GM23338 (cell line): ENCODE measurements around the gene JAG2. TPM values are rescaled to one million over a fixed set of nuclear protein-coding genes. Genes with fewer than 3 reads are reported as not detected.

Source experiments
- ATAC-seq: fragments of 200-7000 bp; cut with Tn5 transposase; 3 replicates; pipeline ENCODE4 v1.9.1; 2020
- DNase-seq: peaks from one replicate; pipeline ENCODE4 v3.0.0-alpha.2; 2015; ENCODE audit warnings: low spot score
- H2AFZ ChIP-seq: fragments of 200-600 bp; sonication (generic); 2 replicates; pipeline ENCODE4 v1.8.0; 2016; ENCODE audit warnings: antibody characterized with exemption, mild to moderate bottlenecking, moderate library complexity
- H3F3A ChIP-seq: fragments of 200-600 bp; sonication (generic); replicated peaks from 2 replicates; pipeline ENCODE4 v1.8.0; 2017; ENCODE audit warnings: antibody characterized with exemption, mixed run types, low read depth
- H3K27ac ChIP-seq: fragments of 200-600 bp; sonication (generic); 2 replicates; pipeline ENCODE4 v1.6.1; 2016; ENCODE audit warnings: low read depth
- H3K27me3 ChIP-seq: fragments of 200-600 bp; sonication (generic); 2 replicates; pipeline ENCODE4 v1.8.0; 2016; ENCODE audit warnings: mild to moderate bottlenecking, mixed run types, moderate library complexity; ENCODE audit not compliant: insufficient read depth
- H3K36me3 ChIP-seq: fragments of 200-600 bp; sonication (generic); 2 replicates; pipeline ENCODE4 v1.8.0; 2016; ENCODE audit warnings: mild to moderate bottlenecking; ENCODE audit not compliant: insufficient read depth
- H3K4me1 ChIP-seq: fragments of 200-600 bp; sonication (generic); 2 replicates; pipeline ENCODE4 v1.8.0; 2016; ENCODE audit warnings: mild to moderate bottlenecking, moderate library complexity; ENCODE audit not compliant: insufficient read depth
- H3K4me2 ChIP-seq: fragments of 200-600 bp; sonication (generic); 2 replicates; pipeline ENCODE4 v1.7.1; 2017; ENCODE audit warnings: mixed run types
- H3K4me3 ChIP-seq: fragments of 200-600 bp; sonication (generic); 2 replicates; pipeline ENCODE4 v1.6.1; 2016; ENCODE audit warnings: mixed run types
- H3K79me2 ChIP-seq: fragments of 200-600 bp; sonication (generic); replicated peaks from 2 replicates; pipeline ENCODE4 v1.8.0; 2017; ENCODE audit warnings: mild to moderate bottlenecking; ENCODE audit not compliant: insufficient read depth
- H3K9me2 ChIP-seq: fragments of 200-600 bp; sonication (generic); 2 replicates; pipeline ENCODE4 v1.8.0; 2017; ENCODE audit not compliant: insufficient read depth
- H4K20me1 ChIP-seq: fragments of 200-600 bp; sonication (generic); replicated peaks from 2 replicates; pipeline ENCODE4 v1.8.0; 2017; ENCODE audit warnings: mild to moderate bottlenecking; ENCODE audit not compliant: insufficient read depth
- H3K27ac Mint-ChIP-seq: 2 replicates; pipeline ENCODE4 v1.8.0; 2020; ENCODE audit warnings: inconsistent platforms, mild to moderate bottlenecking, moderate library complexity, mixed read lengths
- H3K27me3 Mint-ChIP-seq: 3 replicates; pipeline ENCODE4 v1.8.0; 2022; ENCODE audit warnings: low read depth, mild to moderate bottlenecking, moderate library complexity, mixed read lengths, inconsistent platforms; ENCODE audit not compliant: insufficient read depth, poor library complexity
- H3K36me3 Mint-ChIP-seq: 3 replicates; pipeline ENCODE4 v1.8.0; 2021; ENCODE audit warnings: low read depth, mild to moderate bottlenecking, inconsistent platforms, moderate library complexity, mixed read lengths
- H3K4me1 Mint-ChIP-seq: 3 replicates; pipeline ENCODE4 v1.8.0; 2020; ENCODE audit warnings: mild to moderate bottlenecking, inconsistent platforms, mixed read lengths
- H3K4me3 Mint-ChIP-seq: 3 replicates; pipeline ENCODE4 v1.8.0; 2021; ENCODE audit warnings: moderate library complexity, mild to moderate bottlenecking, inconsistent platforms, mixed read lengths
- H3K9me3 Mint-ChIP-seq: 3 replicates; pipeline ENCODE4 v1.8.0; 2020; ENCODE audit warnings: moderate library complexity, mild to moderate bottlenecking, inconsistent platforms, mixed read lengths
- CREB1 ChIP-seq: fragments of 250-450 bp; sonication (Bioruptor Pico); IDR thresholded peaks from 2 replicates; pipeline ENCODE4 v1.5.0; 2020; ENCODE audit warnings: low read depth, mild to moderate bottlenecking, moderate library complexity
- CTCF ChIP-seq, 2 experiments: fragments of 200-600 bp in 1 of 2; sonication (generic) in 1 of 2; conservative IDR thresholded peaks; 2 replicates each; pipeline versions ENCODE4 v1.5.1 to v1.6.1; 2016 to 2017; ENCODE audit warnings: antibody characterized with exemption in 2 of 2, low read depth in 2 of 2, mild to moderate bottlenecking in 2 of 2, moderate library complexity in 1 of 2
- ETS1 ChIP-seq: IDR thresholded peaks from 2 replicates; pipeline ENCODE4 v1.6.1; 2016; ENCODE audit warnings: antibody characterized with exemption
- EZH2 ChIP-seq: fragments of 200-600 bp; sonication (generic); IDR thresholded peaks from one replicate; pipeline ENCODE4 v1.8.0; 2017; ENCODE audit warnings: antibody characterized with exemption, mild to moderate bottlenecking, low read depth; ENCODE audit not compliant: unreplicated experiment
- EZH2phosphoT487 ChIP-seq: fragments of 200-600 bp; sonication (generic); IDR thresholded peaks from one replicate; pipeline ENCODE4 v1.8.1; 2018; ENCODE audit warnings: antibody characterized with exemption; ENCODE audit not compliant: unreplicated experiment
- JUNB ChIP-seq: IDR thresholded peaks from one replicate; pipeline ENCODE4 v1.6.1; 2016; ENCODE audit warnings: antibody characterized with exemption; ENCODE audit not compliant: unreplicated experiment
- NANOG ChIP-seq: IDR thresholded peaks from 2 replicates; pipeline ENCODE4 v1.6.1; 2016; ENCODE audit warnings: antibody characterized with exemption, borderline replicate concordance
- POLR2AphosphoS5 ChIP-seq: IDR thresholded peaks from 2 replicates; pipeline ENCODE4 v1.6.1; 2016; ENCODE audit warnings: antibody characterized with exemption, low read depth
- REST ChIP-seq: IDR thresholded peaks from one replicate; pipeline ENCODE4 v1.6.1; 2018; ENCODE audit warnings: antibody characterized with exemption; ENCODE audit not compliant: unreplicated experiment
- STAT1 ChIP-seq: IDR thresholded peaks from one replicate; pipeline ENCODE4 v1.6.1; 2016; ENCODE audit warnings: antibody characterized with exemption; ENCODE audit not compliant: unreplicated experiment
- ZNF114 ChIP-seq: fragments of 250-450 bp; sonication (Bioruptor Pico); IDR thresholded peaks from 2 replicates; pipeline ENCODE4 v1.5.0; 2020; ENCODE audit warnings: mild to moderate bottlenecking, moderate library complexity
- ZNF331 ChIP-seq: fragments of 250-450 bp; sonication (Bioruptor Pico); IDR thresholded peaks from 2 replicates; pipeline ENCODE4 v1.5.0; 2020; ENCODE audit warnings: low read depth, mild to moderate bottlenecking, moderate library complexity
- ZNF462 ChIP-seq: fragments of 250-450 bp; sonication (Bioruptor Pico); IDR thresholded peaks from 2 replicates; pipeline ENCODE4 v1.5.0; 2020; ENCODE audit warnings: mild to moderate bottlenecking, moderate library complexity
- polyA plus RNA-seq: library from polyadenylated mRNA; unstranded; fragments of >200 nt; fragmentation: Nextera tagmentation; extraction: Ambion mirVana; gene quantifications from 2 replicates; pipeline ENCODE4 v1.2.1, GENCODE V29; 2016
- total RNA-seq: library from RNA; depleted of rRNA; stranded (reverse); fragments of >200 nt; shearing (Covaris generic); gene quantifications from 2 replicates; pipeline ENCODE4 v1.2.3, GENCODE V29; 2014

Gene JAG2
- total and polyA plus RNA-seq, 2 experiments from 2014 or later, result 1.9 to 10.3 TPM

GRCh38 chr14:105094193-105094907, 74.2 kb downstream of the JAG2 start:
- H3K4me1 ChIP-seq, result no peaks in the 10 kb centered on the region; the same call in 1 of the 2 replicates
- no peak for TF ChIP-seq ZNF462 (CRISPR knock-in tag)
- TF ChIP-seq ZNF114 (CRISPR knock-in tag), result no peak
- no peak for TF ChIP-seq STAT1
- no peak for TF ChIP-seq ZNF331 (CRISPR knock-in tag)
- TF ChIP-seq REST, result no peak
- TF ChIP-seq JUNB, result no peak
- TF ChIP-seq EZH2, result no peak
- TF ChIP-seq CREB1 (CRISPR knock-in tag), result no peak
- TF ChIP-seq EZH2phosphoT487, result no peak
- TF ChIP-seq POLR2AphosphoS5, result no peak
- no peak for TF ChIP-seq CTCF (conservative IDR thresholded peaks at IDR 0.05; ENCODE audit: low read depth in 2 of 2)
- no peak for TF ChIP-seq ETS1
- no peak for TF ChIP-seq NANOG
- 0 out of 2 replicates have a peak, but pooled peaks cover 5% of the 10 kb centered on the region for H3F3A ChIP-seq
- H4K20me1 ChIP-seq, result no peaks in the 10 kb centered on the region
- H3K4me2 ChIP-seq, result peak overlapping the region; percentile 86
- H3K27ac ChIP-seq, result no peak overlapping the region
- Mint-ChIP-seq H3K36me3 (peaks cover 4% of the 10 kb centered on the region), H3K4me1 (peaks cover 2% of the 10 kb centered on the region; the same call in 1 of the 3 replicates), H3K27ac (no peak overlapping the region), H3K9me3 (peaks cover 7% of the 10 kb centered on the region), H3K4me3 (peak overlapping the region; percentile 54), H3K27me3 (peaks cover 22% of the 10 kb centered on the region)
- H3K9me2 ChIP-seq, result no peaks in the 10 kb centered on the region
- no peaks in the 10 kb centered on the region for H3K36me3 ChIP-seq
- H3K79me2 ChIP-seq, result no peaks in the 10 kb centered on the region
- no peak for DNase-seq
- peaks cover 30% of the 10 kb centered on the region for H3K27me3 ChIP-seq
- peak overlapping the region; percentile 96; the same call in 1 of the 2 replicates for H2AFZ ChIP-seq
- peak; percentile 10 for ATAC-seq
- peak overlapping the region; percentile 71 for H3K4me3 ChIP-seq
